Globus pallidus (tissue), 1 donor: ENCODE results near the gene IGF2BP1.

Experiments
- DNase-seq: peaks from one replicate; pipeline ENCODE4 v3.0.0-alpha.2; 2015; ENCODE audit warnings: low spot score

Gene IGF2BP1

DNA sequence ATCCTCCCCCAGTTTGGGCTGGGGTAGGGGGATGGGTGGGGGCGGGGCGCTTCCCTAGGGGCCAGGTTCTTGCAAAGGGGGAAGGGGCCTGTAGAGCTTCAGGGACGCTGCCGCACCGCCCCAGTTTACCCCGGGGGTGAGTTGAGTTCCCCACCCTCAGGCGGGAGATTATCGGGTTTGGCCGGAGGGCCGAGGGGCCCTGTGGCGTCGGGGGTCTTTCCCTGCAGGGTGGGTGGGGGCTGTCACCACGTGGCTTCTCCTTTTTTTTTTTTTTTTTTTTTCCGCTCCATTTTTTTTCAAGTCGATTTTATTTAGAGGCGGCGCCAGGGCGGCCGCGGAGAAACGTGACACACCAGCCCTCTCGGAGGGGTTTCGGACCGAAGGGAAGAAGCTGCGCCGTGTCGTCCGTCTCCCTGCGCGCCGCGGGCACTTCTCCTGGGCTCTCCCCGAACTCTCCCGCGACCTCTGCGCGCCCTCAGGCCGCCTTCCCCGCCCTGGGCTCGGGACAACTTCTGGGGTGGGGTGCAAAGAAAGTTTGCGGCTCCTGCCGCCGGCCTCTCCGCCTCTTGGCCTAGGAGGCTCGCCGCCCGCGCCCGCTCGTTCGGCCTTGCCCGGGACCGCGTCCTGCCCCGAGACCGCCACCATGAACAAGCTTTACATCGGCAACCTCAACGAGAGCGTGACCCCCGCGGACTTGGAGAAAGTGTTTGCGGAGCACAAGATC, at the start of gene IGF2BP1:
TSS of gene IGF2BP1 (plus strand) at position 283 of the 724 bp plus-strand sequence. CDS start at position 644, 361 bp downstream.
- DNase-seq: no peak

- no peak for DNase-seq
Observed at GRCh38 chr17:48951572-48951971, 45.6 kb upstream of the IGF2BP1 start.

DNA sequence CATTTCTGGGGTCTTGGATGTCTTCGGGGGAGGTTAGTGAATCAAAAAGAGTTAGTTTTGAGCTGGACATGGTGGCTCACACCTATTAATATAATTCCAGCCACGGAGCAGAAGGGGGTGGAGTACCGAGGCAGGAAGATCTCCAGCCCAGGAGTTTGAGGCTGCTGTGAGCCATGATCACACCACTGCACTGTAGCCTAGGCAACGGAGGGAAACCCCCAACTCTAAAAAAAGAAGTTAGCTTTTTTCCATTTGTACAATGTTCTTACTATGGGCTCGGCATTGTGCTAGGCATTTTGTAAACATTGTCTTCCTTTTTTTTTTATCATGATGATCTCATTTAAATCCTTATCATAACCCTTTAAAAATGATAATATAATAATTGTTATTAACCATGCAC, 44.3 kb upstream of the IGF2BP1 start:
- DNase-seq: no peak

DNA sequence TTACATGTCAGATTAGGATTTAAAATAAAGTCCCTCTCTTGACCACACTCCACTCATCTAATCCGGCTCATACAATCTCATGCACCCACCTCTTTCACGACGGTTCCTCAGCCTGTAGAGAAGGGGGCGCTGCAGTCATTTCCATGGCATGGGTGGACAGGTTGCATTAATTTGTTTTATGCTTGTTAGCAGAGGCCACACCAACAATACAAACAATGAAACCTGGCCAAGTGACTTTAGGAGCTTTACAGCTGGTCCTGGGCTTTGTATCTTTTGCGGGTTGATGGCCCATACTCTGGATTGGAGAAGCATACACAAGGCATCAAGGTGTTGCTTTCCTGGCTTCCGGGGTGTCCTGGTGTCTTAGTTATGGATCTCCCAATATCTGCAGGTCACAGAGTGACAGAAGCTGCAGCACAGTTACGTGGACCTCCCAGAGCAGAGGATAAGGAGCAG, 42.9 kb upstream of the IGF2BP1 start:
- DNase-seq: no peak

- DNase-seq: no peak
Observed at GRCh38 chr17:48960834-48961515, 36.2 kb upstream of the IGF2BP1 start.

DNA sequence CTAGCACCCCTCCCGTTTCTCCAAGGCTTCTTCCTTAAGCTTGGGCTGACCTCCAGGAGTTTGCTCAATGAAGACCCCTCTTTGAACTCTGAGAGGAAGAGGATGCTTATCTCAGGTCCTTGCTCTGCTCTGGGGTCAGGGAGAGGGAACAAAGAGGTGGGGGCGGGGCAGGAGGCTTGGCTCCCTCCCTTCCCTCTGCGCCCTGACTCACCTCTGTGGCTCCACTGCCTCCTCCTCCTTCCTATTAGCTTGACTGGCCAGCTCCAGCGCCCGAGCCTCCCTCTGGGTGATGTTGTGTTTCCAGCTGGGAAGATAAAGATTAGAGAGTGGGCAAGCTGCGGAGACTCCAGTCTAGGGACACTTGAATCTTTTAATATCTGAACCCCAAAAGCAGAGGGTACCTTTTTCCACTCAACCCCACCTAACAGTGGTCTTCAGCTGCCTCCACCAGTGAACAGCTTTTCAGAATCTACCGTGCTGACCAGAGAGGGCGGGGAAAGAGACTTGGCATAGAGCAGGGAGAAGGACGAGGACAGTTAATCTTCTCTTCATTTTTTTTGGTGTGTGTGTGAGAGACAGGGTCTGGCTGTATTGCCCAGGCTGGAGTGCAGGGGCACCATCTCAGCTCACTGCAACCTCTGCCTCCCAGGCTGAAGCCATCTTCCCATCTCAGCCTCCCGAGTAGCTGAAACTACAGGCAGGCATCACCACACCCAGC, 35.5 kb upstream of the IGF2BP1 start:
- no peak for DNase-seq

- DNase-seq: no peak
Observed at GRCh38 chr17:48970224-48970623, 27.0 kb upstream of the IGF2BP1 start.

DNA sequence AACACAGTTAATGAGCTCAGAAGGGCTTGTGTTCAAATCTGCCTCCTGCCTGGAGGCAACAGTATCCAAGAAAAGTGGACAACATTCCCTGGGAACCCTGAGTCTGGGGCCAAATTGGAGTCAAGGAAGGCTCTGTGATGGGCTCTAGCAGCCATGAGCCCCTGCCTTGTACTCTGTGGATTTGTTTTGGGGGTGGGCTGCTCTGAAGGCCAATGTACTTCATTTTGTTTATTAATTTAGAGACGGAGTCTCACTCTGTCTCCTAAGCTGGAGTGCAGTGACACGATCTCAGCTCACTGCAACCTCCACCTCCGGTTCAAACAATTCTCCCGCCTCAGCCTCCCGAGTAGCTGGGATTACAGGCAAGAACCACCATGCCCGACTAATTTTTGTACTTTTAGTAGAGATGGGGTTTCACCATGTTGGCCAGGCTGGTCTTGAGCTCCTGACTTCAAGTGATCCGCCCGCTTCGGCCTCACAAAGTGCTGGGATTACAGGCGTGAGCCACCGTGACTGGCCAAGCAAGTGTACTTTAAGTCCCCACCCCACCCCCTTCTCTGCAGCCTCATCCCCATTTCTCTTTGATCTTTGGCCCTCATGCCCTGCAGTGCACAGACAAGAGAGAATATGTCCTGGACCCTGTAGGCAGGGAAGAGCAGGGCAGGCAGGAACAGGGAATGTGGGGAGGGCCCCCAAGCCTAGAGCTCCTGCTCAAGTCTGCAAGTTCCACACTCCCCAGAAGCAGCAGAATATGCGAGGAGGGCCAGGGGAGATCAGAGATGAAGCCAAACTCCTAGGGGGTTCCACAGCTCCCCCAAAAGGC, 26.1 kb upstream of the IGF2BP1 start:
- DNase-seq: no peak

- DNase-seq: no peak
Observed at GRCh38 chr17:48972749-48973097, 24.5 kb upstream of the IGF2BP1 start.

DNA sequence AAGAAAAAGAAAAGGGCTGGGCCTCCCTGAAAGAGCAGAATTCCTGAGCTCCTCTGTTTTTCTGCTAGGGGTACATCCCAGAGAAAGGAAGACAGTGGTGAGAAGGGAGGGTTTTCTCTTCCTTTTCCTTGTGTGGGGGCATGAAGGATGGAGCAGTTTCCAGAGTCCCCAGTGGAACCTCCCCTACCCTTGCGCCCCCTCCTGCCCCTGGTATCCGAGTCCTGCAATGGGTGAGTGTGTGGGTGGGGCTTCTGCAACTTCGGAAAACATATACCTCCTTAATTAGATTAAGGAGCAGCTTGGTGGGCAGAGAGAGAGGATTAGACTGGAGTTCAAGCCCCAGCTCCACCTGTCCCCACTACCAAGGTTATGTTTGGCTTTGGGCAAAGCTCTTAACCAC, 23.4 kb upstream of the IGF2BP1 start:
- no peak for DNase-seq

- DNase-seq: no peak
Observed at GRCh38 chr17:48981927-48982539, 15.2 kb upstream of the IGF2BP1 start.

DNA sequence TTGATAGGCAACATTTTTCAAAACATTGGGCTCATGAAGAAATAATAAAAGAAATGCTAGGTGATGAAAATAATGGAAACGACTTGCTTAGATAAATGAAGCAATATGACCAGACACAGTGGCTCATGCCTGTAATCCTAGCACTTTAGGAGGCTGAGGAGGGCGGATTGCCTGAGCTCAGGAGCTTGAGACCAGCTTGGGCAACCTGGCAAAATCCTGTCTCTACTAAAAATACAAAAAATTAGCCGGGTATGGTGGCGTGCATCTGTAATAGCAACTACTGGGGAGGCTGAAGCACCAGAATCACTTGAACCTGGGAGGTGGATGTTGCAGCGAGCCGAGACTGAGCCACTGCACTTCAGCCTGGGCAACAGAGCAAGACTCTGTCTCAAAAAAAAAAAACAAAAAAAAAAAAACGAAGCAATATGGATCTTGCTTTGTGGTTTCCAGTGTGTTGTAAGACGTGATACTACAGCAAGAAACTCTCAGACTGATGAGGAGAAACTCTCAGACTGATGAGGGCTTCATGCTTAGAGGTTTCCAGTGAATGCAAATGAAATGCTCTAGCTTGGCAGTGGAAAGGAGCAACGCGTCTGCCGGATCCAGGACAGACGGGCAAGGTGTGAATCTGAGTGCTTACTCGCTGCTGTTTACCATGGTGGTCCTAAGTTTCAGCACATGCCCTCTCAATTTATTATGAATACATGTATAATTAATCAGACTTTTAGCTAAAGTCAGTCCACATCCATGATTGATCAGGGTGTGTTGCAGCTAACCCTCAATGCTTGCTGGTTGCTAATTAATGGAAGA, 11.5 kb upstream of the IGF2BP1 start:
- no peak for DNase-seq

DNA sequence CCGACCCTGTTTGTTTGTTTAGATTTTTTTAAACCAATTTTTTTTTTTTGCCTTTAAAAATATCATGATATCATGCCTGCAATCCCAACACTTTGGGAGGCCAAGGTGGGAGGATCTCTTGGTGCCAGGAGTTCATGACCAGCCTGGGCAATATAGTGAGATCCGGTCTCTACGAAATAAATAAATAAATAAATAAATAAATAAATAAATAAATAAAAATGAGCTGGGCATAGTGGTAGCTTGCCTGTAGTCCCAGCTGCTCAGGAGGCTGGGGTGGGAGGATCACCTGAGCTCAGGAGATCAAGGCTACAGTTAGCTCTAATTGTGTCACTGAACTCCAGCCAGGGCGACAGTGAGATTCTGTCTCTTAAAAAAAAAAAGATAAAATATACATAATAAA, 8.1 kb upstream of the IGF2BP1 start:
- DNase-seq: no peak

DNA sequence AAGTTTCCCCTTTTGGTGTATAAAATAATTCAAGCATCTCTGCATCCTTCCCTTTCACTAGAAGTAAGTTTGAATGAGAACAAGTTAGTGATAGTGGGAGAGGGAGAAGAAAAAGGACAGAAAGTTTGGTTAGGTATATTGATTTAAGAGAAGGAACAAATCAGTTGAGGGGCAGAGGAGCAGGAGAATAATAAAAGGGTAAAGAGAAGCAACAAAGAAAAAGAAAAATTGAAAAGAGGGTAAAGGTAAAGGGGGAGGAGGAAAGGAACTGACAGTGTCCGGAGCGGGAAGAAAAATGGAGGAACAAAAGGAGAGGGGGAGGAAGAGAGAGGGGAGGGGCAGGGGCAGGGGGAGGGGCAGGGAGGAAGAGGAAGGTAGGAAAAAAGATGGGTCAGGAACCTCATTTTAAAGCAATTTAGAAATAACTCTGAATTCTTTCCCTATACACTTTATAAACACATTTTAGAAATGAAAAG, 6.3 kb upstream of the IGF2BP1 start:
- DNase-seq: no peak

DNA sequence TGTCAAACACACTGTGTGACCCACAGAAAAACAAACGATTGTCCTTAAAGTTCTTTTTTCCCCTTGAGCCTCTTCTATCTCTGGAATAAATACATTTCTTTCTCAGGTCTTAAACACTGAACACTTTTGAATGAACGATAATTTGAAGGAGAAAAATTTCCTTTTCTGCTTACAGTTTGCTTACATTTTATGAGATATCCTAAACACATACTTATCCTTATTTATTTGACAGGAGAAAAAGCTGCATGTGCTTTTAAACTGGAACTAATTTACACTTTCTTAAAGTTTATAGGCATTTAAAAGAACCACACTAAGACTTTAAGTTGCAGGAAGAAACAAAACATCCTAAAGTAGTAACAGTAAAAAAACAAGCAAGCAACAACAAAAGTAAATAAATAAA, 4.7 kb upstream of the IGF2BP1 start:
- DNase-seq: no peak

GRCh38 chr17:48993305-48993704, 3.9 kb upstream of the IGF2BP1 start:
- no peak for DNase-seq

DNA sequence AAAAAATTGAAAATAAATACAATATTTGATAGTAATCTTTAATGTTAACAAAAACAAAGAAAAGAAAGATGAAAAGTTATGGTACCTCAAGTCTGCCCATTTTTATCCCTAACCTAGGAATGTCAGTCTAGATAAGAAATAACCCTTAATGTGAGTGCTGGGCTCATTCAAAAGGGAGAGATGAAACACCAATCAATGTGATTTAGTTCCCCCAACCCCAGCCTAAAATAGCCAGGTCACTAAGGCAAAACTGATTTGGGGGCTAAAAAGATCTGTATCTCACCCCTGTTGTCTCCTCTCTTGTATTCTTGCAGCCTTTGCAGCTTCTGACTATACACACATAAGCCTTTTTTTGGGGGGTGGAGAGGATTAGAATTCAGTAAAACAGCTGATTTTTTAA, 3.2 kb upstream of the IGF2BP1 start:
- no peak for DNase-seq

- no peak for DNase-seq
Observed at GRCh38 chr17:48994549-48995303, 2.5 kb upstream of the IGF2BP1 start.

- DNase-seq: no peak
Observed at GRCh38 chr17:48995304-48995973, 1.7 kb upstream of the IGF2BP1 start.
